CD4-positive, alpha-beta T cell treated with Interleukin-4 for 4 hours (primary cell): ENCODE results near the gene AMACR.
"Not testable (repeated sequence)": the region's sequence is repeated elsewhere in the genome, so short reads cannot be mapped to it uniquely, and the experiment has no call there.

ENCODE experiments used
- DNase-seq: peaks from one replicate; pipeline ENCODE4 v3.0.0-alpha.2; 2020

AMACR gene

GRCh38 chr5:33964132-33964700 lies 43.6 kb downstream of the AMACR start:
- no peak for DNase-seq

GRCh38 chr5:33958176-33958575 lies 49.7 kb downstream of the AMACR start:
- DNase-seq, result no peak

- DNase-seq, result no peak
Measured at GRCh38 chr5:33957577-33958150, 50.2 kb downstream of the AMACR start.

GRCh38 chr5:33952175-33952574 lies 55.7 kb downstream of the AMACR start:
- DNase-seq, result not testable (repeated sequence)

- DNase-seq, result no peak
Measured at GRCh38 chr5:33944543-33945132, 63.2 kb downstream of the AMACR start.

- no peak for DNase-seq
Measured at GRCh38 chr5:33941090-33941489, 66.8 kb downstream of the AMACR start.

- no peak for DNase-seq
Measured at GRCh38 chr5:33939556-33940262, 68.1 kb downstream of the AMACR start.

GRCh38 chr5:33938881-33939280 lies 69.0 kb downstream of the AMACR start:
- DNase-seq, result no peak

- DNase-seq, result no peak
Measured at GRCh38 chr5:33938507-33938796, 69.4 kb downstream of the AMACR start.

- no peak for DNase-seq
Measured at GRCh38 chr5:33937707-33938506, 69.9 kb downstream of the AMACR start.

- DNase-seq, result no peak
Measured at GRCh38 chr5:33937017-33937706, 70.7 kb downstream of the AMACR start.

GRCh38 chr5:33936381-33937016 lies 71.4 kb downstream of the AMACR start, which contains the start of gene RXFP3:
RXFP3 (plus strand) TSS chr5:33936386; CDS start chr5:33936741, 355 bp downstream.
- no peak for DNase-seq
